Hippocampal formation (tissue), 2 donors: ENCODE data around the gene PPP1R18.
"Not testable (repeated sequence)": the region's sequence is repeated elsewhere in the genome, so short reads cannot be mapped to it uniquely, and the experiment has no call there.

Source experiments
- DNase-seq, 2 donors: peaks; one replicate each; lab custom pipeline; 2025; lab: John Stamatoyannopoulos, UW

PPP1R18 gene

DNA sequence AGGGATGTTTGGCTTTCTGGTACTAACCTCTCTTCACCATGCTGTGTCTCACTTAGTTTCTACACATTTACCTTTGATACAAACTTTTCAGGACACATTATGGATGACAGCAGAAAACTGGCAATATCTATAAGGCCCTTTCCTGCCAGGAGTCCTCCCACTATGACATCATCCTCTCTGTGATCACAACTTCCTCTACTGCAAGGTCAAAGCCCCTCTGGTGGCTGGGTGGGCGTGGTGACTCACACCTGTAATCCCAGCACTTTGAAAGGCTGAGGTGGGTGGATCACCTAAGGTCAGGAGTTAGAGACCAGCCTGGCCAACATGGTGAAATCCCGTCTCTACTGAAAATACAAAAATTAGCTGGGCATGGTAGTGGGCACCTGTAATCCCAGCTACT, 20.1 kb downstream of the PPP1R18 start:
- DNase-seq: not testable (repeated sequence)

- DNase-seq: no peak
Observed at GRCh38 chr6:30664994-30665767, 21.3 kb downstream of the PPP1R18 start.

- DNase-seq: not testable (repeated sequence)
Observed at GRCh38 chr6:30657922-30658321, 28.5 kb downstream of the PPP1R18 start.

DNA sequence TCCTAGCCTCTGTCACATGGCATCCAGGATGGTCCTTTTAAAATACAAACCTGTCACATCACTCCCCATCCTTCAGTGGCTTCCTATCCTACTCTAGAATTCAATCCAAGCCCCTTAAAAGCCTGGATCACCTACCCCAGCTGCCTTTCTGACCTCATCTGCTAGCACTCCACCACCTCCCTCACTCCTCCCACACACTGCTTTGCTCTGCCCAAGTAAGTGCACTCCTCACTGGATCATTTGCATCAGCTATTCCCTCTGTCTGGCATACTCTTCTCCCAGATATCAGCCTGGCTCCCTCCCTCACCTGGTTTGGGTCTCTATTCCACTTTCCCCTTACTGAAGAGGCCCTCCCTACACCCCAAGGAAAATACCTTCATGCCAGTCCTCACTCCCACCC, 29.0 kb downstream of the PPP1R18 start:
- DNase-seq: no peak

DNA sequence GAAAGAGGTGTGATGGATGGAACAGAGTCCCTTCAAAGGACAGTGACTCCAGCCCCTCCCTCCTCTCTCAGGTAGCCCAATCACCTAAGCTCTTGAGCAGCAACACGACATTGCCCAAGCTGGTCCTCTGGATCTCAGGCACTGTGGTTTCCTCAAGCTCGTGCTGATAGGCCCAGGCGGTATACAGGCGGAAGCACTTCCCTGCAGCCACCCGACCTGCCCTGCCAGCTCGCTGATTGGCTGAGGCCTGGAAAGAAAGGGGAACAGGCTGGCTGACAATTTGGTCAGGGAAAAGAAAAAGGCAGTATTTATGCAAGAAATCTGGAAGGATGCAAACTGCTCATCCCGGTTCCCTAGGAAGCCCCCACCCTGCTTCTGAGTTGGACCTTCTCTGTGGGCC, 29.9 kb downstream of the PPP1R18 start:
- no peak for DNase-seq

DNA sequence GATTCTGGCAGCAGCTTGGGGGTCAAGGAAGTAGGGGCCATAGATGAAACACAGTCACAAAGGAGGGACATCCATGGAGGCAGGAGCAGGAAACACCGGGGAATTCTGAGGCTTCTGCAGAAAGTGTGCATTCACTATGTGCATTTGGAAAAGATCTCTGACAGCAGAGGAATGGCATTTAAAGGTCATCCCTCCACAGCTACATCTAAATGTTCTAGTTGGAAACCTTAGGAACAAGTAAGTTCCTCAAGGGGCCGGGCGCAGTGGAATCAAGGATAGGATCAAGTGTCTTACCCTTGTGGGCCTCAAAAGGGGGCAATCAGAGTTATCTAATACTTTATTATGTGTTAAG, 30.7 kb downstream of the PPP1R18 start:
- DNase-seq: no peak

GRCh38 chr6:30654798-30655742, 31.4 kb downstream of the PPP1R18 start:
- DNase-seq: no peak

- DNase-seq: no peak
Observed at GRCh38 chr6:30651143-30651542, 35.3 kb downstream of the PPP1R18 start.

DNA sequence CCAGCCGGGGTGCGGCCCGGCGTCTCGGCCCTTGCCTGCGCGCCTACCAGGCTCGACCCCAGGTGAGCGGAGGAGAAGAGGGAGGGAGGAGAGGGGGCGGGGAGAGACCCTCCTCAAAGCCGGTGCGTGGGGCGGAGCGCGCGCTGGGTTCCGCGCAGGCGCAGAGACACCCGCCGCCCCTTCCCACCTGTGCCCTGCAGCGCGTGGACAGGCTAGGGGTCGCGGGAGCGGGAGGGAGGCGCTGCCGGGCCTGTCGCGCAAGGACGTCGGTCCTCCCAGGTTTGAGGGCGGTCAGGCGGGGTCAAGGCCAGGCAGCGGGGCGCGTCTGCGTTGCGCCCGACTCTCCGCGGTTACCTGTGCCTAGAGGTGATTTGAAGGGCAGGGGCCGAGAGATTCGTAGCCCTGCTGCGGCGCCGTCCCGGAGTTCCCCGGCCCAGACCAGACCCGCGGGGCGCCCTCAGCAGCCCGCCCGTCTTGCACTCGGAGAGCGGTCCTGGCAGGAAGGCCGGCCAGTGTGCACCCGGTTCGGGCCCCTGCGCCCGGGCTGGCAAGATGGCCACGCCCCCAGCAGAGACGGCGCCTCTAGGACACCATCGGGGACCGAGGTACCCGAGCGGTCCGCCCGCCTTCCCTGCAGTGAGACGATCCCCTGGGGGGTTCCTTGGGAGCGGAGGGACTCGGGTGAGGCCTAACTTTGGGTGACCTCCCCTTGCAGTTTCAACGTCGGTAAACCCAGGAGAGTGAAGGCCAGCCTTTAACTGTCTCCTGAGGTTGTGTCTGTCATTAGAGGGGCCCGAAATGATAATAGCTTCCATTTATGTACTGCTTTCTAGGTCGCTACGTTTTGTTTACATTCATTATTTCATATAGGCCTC, 39.0 kb downstream of the PPP1R18 start:
- peak; percentile 67 to 76 for DNase-seq

GRCh38 chr6:30646450-30647241, 39.8 kb downstream of the PPP1R18 start, which contains the start of gene C6orf136:
Gene C6orf136, plus strand, starts transcription at chr6:30647133. Its CDS starts 99 bp downstream, at chr6:30647232.
- DNase-seq: peak; percentile 87 to 90

GRCh38 chr6:30645989-30646388, 40.5 kb downstream of the PPP1R18 start:
- no peak for DNase-seq

- no peak for DNase-seq
Observed at GRCh38 chr6:30644769-30645168, 41.7 kb downstream of the PPP1R18 start.

GRCh38 chr6:30643656-30644055, 42.8 kb downstream of the PPP1R18 start:
- no peak for DNase-seq

DNA sequence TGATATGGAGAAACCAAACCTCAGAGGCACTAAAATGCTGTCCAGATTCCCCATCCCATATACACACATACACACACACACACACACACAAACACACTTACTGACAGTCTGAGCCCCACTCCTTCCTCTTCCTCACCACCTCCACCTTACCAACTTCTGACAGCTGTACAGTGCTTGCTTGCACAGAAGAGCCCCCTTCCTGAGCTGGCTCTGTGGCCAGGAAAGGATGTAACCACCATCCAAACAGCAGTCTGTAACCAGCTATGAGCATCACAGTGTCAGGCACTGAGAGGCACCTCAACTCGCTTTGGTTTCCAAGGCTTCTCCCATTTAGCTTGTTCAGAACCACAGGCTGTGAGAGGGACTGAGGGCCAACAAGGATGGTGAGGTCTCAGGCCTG, 45.4 kb downstream of the PPP1R18 start:
- DNase-seq: no peak

GRCh38 chr6:30640481-30640880, 46.0 kb downstream of the PPP1R18 start:
- no peak for DNase-seq

DNA sequence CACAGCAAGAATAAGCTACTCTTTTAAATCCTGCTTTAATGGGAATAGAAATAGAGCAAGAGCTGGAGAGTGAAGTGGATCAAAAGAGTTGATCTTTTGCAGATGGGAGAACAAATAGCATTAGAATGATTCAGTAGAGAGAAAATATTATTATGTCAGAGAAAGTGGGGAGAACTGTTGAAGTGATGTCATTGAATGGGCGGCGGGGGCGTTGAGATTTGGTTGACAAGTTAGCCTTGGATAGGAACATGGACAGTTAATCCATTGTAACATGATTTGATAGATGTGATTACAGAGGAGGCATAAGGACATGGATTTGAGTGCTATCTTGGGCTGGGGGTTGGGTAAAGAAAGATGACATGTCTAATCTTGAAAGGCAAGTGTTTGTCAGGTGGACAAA, 50.6 kb downstream of the PPP1R18 start:
- no peak for DNase-seq

DNA sequence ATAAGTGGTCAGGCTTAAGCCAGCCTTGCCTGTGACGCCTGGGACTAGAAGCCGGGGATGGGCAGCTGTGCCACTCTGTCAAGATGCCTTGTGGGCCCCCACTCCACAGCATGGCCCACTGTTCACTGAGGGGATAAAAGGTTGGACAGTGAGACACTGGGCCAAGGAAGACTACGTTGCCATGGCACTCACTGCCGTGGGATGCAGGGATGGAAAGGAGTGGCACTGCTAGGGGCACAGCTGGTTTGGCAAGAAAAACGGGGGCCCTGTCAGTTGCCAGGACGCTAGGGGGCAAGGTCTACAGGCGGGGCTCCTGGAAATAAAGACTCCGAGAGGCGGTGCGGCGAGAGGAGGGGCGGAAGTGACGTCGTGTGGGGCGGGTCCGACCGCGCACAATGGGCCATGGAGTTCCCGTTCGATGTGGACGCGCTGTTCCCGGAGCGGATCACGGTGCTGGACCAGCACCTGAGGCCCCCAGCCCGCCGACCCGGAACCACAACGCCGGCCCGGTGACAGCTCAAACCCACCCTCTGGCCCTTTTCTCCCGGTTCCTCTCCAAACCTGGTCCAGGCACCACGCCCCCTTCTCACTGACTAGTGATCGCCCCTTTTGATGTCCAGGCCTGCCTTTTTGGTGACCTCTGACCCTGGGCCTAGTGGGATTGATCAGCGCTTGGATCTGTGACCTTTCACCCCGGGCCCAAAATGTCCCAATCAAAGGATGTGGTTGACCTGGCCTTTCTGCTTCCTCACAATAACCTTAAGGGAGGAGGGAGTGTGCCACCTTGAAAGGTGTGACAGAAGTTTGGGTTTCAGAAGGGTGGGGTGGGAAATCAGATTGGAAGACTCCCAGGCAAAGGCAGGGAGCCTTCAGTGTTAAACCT, 59.7 kb downstream of the PPP1R18 start, which contains the start of gene ATAT1:
Gene ATAT1, plus strand, starts transcription at position 391 of the 883 bp plus-strand sequence.
- DNase-seq: peak; percentile 86 to 87
